GM20000 (cell line): ENCODE results near the gene OR2G2.

Experiments
- DNase-seq: peaks from one replicate; pipeline ENCODE4 v3.0.0; 2012; ENCODE audit warnings: low spot score
- TF ChIP-seq, protein P1 (sequence below): IDR thresholded peaks from 2 replicates; pipeline ENCODE4 v1.5.1; 2012; ENCODE audit warnings: mild to moderate bottlenecking, control low read depth; ENCODE audit errors: extremely low read depth, missing control alignments

The OR2G2 gene

DNA sequence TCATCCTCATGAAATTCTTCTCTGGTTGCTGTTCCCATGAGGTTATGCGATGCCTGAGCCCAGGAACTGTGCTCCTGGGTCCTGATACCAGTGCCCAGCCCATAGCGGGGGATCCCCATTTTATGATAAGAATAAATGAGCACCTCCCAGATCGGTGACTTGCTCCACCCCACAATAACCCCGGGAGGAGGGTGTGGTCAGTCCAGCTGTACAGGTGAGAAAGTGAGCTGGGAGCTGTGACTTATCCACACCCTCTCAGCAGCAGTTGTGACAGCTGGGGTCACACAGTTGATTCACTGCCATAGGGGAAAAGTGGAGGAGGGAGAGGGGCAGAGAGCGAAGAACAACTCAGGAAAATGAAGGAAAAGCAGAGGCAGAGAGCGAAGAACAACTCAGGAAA is 50.6 kb downstream of the OR2G2 start:
- no peak for DNase-seq
- TF ChIP-seq, protein P1, sequence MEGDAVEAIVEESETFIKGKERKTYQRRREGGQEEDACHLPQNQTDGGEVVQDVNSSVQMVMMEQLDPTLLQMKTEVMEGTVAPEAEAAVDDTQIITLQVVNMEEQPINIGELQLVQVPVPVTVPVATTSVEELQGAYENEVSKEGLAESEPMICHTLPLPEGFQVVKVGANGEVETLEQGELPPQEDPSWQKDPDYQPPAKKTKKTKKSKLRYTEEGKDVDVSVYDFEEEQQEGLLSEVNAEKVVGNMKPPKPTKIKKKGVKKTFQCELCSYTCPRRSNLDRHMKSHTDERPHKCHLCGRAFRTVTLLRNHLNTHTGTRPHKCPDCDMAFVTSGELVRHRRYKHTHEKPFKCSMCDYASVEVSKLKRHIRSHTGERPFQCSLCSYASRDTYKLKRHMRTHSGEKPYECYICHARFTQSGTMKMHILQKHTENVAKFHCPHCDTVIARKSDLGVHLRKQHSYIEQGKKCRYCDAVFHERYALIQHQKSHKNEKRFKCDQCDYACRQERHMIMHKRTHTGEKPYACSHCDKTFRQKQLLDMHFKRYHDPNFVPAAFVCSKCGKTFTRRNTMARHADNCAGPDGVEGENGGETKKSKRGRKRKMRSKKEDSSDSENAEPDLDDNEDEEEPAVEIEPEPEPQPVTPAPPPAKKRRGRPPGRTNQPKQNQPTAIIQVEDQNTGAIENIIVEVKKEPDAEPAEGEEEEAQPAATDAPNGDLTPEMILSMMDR, result no peak
